Cardiac fibroblast (primary cell): Measurements from ENCODE around the gene HBB.
"Not testable (repeated sequence)": the region's sequence is repeated elsewhere in the genome, so short reads cannot be mapped to it uniquely, and the experiment has no call there.

Experiments
- DNase-seq, 2 donors: peaks; one replicate each; pipeline versions ENCODE4 v3.0.0 to v3.0.0-alpha.2; 2010; ENCODE audit warnings: low read depth in 2 of 2
- H3K4me3 ChIP-seq, 2 donors: replicated peaks in 1 of 2; 1 replicate in 1 of 2; 2 replicates in 1 of 2; pipeline ENCODE4 v1.5.1; 2011; ENCODE audit warnings: low read depth in 2 of 2, low read length in 2 of 2, mild to moderate bottlenecking in 2 of 2, moderate library complexity in 1 of 2
- TF ChIP-seq, protein P1 (sequence below): IDR thresholded peaks from one replicate; pipeline ENCODE4 v1.5.1; 2011; ENCODE audit warnings: low read depth, mild to moderate bottlenecking, low read length, inconsistent platforms

HBB gene

DNA sequence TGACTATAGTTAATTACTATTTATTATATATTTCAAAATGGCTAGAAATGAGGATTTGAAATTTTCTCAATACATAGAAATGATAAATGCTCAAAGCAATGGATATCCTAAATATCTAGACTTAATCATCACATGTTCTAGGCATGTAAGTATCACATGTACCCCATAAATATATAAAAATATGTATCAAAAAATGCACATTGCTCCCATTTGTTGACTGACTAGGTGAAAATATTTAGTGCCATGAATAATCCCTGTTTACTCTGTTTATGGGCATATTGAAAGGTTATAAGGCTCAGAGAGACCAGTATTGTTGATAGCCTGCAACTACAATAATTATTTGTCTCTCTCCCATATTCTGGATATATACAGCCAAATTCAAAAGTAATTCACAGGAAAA, 39.7 kb upstream of the HBB start:
- TF ChIP-seq, protein P1, sequence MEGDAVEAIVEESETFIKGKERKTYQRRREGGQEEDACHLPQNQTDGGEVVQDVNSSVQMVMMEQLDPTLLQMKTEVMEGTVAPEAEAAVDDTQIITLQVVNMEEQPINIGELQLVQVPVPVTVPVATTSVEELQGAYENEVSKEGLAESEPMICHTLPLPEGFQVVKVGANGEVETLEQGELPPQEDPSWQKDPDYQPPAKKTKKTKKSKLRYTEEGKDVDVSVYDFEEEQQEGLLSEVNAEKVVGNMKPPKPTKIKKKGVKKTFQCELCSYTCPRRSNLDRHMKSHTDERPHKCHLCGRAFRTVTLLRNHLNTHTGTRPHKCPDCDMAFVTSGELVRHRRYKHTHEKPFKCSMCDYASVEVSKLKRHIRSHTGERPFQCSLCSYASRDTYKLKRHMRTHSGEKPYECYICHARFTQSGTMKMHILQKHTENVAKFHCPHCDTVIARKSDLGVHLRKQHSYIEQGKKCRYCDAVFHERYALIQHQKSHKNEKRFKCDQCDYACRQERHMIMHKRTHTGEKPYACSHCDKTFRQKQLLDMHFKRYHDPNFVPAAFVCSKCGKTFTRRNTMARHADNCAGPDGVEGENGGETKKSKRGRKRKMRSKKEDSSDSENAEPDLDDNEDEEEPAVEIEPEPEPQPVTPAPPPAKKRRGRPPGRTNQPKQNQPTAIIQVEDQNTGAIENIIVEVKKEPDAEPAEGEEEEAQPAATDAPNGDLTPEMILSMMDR, result no peak
- no peak overlapping the region for H3K4me3 ChIP-seq
- no peak for DNase-seq

DNA sequence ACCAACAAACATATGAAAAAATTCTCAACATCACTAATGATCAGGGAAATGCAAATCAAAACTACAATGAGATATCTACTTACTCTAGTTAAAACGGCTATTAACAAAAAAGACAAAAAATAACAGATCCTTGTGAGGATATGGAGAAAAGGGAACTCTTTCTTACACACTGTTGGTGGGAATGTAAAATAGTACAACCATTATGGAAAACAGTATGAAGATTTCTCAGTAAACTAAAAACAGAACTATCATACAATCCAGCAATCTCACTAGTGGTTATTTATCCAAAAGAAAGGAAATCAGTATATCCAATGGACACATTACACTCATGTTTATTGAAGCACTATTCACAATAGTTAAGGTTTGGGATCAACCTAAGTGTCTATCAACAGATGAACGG, 39.0 kb upstream of the HBB start:
- TF ChIP-seq, protein P1, result no peak

DNA sequence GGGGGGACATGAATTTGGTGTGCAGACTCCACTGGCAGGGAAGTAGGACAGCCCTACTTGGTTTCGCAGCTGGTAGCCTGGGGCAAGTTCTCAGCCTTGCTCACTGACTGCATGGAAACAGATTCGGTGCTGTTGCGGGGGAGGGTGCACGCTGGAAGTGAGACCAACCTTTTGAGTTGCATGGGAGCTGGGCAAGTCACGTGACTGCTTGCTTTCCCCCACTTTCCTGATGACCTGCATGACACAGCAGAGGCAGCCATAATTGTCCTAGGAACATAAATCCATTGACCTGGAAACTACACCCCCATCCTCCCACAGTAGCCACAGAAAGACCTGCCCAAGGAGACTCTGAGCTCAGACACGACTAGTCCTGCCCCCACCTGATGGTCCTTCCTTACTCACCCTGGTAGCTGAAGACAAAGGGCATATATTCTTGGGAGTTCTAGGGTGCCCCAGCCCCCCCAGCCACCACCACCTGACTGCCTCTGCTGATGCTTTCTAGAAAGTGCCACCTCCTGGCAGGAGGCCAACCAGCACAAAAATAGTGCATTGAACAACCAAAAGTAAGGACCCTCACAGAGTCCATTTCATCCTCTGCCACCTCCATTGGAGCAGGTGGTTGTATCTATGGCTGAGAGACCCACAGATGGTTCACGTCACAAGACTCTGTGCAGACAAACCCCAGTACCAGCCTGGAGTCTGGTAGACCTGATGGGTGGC, 31.8 kb upstream of the HBB start:
- DNase-seq, result no peak
- TF ChIP-seq, protein P1, result no peak
- H3K4me3 ChIP-seq, result no peak overlapping the region

More for the DNA sequence above, 39.0 kb upstream of the HBB start:
- H3K4me3 ChIP-seq, result no peak overlapping the region
- no peak for DNase-seq

DNA sequence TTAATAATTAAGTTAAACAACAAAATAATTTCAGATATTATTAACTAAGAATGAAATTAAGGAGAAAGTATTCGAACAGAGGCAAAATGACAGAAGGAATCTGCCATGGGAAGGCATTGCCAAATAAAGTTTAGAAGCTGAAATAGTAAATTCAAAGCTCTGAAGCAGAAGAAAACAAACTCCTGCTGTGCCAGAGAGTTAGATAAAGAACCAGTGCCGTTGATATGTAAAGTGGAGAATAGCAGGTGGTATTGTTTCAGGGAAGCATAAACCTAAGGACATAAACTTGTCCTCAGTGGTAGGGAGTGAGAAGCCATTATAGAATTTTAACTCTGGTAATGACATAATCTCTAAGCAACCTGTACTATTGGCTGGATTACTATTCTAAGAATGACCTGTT, 30.4 kb upstream of the HBB start:
- no peak overlapping the region for H3K4me3 ChIP-seq
- no peak for DNase-seq
- TF ChIP-seq, protein P1, result no peak

DNA sequence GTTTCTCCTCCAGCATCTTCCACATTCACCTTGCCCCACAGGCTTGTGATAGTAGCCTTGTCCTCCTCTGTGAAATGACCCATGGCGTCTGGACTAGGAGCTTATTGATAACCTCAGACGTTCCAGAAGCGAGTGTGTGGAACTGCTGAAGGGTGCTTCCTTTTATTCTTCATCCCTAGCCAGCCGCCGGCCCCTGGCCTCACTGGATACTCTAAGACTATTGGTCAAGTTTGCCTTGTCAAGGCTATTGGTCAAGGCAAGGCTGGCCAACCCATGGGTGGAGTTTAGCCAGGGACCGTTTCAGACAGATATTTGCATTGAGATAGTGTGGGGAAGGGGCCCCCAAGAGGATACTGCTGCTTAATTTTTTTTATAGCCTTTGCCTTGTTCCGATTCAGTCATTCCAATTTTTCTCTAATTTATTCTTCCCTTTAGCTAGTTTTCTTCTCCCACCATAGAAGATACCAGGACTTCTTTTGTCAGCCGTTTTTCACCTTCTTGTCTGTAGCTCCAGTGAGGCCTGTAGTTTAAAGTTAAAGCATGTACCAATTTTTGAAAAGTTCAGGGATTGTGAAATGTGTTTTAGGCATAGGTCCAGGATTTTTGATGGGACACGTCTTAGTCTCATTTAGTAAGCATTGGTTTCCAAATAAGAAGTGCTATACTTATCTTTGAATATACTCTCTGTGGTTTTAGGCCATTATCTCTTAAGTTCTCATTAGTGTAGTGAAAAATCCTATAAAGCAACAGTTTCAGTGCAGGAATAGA, 28.0 kb upstream of the HBB start, which contains the start of gene HBG2:
HBG2 (minus strand) TSS at position 136 of the 768 bp plus-strand sequence; CDS start at position 83, 53 bp downstream.
- peak; percentile 30 to 58 for DNase-seq
- not testable (repeated sequence) for H3K4me3 ChIP-seq

DNA sequence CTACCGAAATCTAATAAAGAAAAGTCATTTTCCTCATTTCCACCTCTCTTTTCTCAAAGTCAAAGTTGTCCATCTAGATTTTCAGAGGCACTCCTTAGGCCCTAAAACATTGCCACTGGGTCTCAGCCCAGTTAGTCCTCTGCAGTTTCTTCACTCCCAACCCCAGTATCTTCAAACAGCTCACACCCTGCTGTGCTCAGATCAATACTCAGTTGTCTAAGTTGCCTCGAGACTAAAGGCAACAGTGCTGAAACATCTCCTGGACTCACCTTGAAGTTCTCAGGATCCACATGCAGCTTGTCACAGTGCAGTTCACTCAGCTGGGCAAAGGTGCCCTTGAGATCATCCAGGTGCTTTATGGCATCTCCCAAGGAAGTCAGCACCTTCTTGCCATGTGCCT, 27.2 kb upstream of the HBB start:
- H3K4me3 ChIP-seq, DNase-seq: not testable (repeated sequence)

DNA sequence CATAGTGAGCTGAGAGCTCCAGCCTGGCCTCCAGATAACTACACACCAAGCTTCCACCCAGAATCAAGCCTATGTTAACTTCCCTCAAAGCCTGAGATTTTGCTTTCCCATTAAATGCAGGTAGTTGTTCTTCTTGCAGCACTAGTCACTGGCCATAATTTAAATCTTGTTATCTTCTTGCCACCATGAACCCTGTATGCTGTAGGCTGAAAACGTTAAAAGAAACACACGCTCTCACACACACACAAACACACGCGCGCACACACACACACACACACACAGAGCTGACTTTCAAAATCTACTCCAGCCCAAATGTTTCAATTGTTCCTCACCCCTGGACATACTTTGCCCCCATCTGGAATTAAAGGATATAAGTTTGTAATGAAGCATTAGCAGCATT, 26.6 kb upstream of the HBB start:
- H3K4me3 ChIP-seq, DNase-seq: not testable (repeated sequence)

DNA sequence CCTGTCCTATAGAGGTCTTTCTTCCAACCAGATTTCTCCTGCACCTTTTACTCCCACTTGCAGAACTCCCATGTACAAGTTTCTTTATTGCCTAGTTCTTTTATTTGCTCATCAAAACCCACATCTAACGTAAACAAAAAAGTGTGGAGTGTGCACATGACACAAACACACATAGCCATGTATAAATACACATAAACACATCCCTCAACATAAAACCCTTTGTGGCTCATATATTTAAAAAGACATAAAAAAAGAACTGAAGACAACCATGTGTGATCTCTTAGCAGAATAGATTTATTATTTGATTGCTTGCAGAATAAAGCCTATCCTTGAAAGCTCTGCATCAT, 26.0 kb upstream of the HBB start:
- TF ChIP-seq, protein P1, result no peak
- H3K4me3 ChIP-seq, result no peak overlapping the region
- no peak for DNase-seq
